Hypothalamus (tissue), 51 donors: ENCODE results near the gene PLEKHG3.

Experiments
- DNase-seq, 51 donors: peaks; one replicate each; lab custom pipeline; 2025; lab: John Stamatoyannopoulos, UW

Gene PLEKHG3

DNA sequence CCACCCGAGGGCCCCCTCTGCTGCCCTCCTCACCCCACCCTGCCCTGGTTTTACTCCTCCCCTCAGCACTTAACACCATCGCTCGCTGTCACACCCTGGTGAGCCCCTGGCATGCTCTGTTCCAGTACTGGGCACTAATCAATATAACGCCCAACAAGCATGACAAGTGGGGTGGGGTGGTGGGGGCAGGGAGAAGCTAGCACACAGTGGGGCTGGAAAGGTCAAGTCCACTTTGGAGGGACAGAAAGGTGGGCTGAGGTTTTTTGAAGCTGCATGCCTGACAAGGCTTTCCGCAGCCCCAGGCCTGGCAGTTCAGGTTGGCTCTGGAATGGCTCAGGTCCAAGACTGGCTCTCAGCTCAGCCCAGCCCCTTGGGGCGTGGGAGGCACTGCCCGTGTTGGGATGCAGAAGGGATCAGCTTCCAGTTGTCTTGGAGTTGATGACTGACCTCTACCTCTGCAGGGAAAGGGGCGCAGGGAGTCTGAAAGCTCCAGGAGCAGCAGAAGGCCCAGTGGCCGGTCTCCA, 34.1 kb downstream of the PLEKHG3 start:
- no peak for DNase-seq

DNA sequence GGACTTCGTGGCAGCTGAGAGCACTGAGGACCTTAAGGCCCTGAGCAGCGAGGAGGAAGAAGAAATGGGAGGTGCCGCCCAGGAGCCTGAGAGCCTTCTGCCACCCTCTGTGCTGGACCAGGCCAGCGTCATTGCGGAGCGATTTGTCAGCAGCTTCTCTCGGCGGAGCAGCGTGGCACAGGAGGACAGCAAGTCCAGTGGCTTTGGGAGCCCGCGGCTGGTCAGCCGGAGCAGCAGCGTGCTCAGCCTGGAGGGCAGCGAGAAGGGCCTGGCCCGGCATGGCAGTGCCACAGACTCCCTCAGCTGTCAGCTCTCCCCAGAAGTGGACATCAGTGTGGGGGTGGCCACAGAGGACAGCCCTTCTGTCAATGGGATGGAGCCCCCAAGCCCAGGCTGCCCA, 37.0 kb downstream of the PLEKHG3 start:
- DNase-seq: no peak

DNA sequence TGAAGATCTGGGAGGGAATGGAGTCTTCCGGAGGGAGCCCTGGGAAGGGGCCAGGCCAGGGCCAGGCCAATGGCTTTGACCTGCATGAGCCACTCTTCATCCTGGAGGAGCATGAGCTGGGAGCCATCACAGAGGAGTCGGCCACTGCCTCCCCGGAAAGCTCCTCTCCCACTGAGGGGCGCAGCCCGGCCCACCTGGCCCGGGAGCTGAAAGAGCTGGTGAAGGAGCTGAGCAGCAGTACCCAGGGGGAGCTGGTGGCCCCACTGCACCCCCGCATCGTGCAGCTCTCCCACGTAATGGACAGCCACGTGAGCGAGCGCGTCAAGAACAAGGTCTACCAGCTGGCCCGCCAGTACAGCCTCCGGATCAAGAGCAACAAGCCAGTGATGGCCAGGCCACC, 37.7 kb downstream of the PLEKHG3 start:
- no peak for DNase-seq

GRCh38 chr14:64743061-64743460, 38.8 kb downstream of the PLEKHG3 start:
- no peak for DNase-seq

DNA sequence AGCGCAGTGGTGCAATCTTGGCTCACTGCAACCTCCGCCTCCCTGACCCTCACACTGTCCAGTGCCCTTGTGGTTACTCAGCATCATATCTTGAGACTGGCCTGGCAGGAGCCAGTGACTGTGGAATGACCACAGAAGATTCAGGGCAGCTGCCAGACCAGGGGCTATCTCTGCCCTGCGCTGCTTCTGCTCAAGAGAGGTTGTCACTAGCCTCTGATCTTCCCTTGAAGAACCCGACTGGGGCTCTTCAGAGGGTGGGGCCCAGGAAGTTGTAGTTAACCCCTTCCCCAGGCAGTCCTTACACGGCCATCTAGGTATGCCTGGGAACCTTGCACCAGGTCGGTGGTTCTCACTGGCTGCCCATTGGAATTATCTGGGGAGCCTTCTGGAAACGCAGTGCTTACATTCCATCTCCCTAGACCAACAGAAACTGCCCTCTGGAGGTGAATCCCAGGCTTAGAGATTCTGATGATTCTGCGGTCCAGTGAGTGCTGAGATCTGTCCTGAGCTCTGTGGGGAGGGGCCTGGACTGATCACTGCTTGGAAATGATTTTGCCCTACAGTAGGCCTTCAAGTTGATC, 41.4 kb downstream of the PLEKHG3 start:
- peak in 8 of 51 donors; percentile 17 to 48 (median 29) for DNase-seq

- peak in 6 of 51 donors; percentile 12 to 47 (median 36) for DNase-seq
Observed at GRCh38 chr14:64746298-64747250, 42.4 kb downstream of the PLEKHG3 start.

DNA sequence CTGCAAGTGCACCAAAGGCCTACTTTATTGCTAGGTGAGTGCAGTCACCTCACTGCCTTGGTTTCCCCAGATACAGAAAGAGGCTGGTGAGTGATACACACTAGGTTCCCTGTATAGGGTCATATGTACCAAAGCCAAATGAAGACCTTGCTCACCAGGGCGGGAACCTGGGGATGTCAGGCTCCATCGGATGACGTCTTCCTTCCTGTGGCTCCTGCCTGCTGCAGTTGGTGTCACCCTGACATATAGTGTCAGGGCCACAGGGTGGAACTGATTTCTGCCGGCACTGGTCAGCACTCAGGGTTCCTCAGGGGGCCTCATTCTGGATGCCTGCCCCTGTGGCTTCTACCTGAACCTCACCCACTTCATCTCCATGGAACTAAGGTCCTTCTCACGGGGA, 43.1 kb downstream of the PLEKHG3 start:
- no peak for DNase-seq

DNA sequence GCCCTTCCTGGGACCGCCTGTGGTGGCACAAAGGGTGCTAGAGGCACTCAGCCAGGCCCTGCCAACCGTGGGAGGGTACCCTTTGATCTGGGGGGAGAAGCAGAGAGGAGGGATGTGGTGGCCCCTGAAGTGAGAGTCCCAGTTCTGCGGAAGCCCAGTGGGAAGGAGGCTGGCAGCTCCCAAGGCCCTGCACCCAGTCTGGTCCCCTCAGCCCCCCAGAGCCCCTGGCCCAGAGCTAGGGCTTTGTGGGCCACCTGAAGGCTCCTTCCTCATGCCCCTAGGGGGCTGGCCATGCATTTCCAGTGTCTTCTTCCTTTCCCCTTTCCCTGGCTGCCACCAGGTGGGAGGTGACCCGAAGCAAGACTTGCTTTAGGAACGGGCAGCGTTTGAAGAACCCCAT, 44.3 kb downstream of the PLEKHG3 start:
- no peak for DNase-seq

- DNase-seq: no peak
Observed at GRCh38 chr14:64748995-64749714, 44.9 kb downstream of the PLEKHG3 start.

DNA sequence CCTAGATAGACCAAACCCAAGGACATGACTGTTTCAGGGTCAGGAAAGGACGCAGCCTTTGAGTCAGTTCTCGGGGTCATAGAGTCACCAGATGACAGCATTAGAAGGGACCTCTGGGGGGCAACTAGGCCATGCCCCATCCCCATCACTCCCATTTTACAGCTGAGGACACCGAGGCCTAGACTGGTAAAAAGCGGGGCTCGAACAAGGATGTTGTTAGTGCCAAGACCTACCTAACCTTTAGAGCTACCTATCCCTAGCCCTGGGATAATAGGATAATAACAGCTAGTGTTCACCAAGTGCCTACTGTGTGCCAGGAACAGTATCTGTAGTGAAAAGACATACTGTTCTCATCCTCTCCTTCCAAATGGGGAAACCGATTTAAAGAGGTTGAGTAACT, 48.7 kb downstream of the PLEKHG3 start:
- no peak for DNase-seq

GRCh38 chr14:64753374-64753773, 49.1 kb downstream of the PLEKHG3 start:
- no peak for DNase-seq

DNA sequence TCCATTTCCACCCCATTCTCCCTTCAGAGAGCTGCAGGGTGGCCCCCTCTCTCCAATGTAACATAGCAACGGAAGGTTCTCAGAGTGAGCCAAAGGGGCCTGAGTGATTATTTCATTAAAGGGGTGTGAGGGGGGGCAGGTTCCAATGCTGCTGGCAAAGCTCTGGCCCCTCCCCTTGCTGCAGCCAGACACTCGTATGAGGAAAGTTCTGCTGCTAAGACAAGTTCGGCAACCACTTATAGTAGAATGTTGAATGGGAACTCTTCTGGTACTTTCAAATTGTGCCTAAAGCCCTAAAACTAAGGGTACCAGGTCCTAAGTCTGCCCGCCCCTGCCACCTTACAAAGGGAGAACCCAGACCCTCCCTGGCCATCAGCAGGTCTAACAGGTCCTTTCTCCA, 49.8 kb downstream of the PLEKHG3 start:
- DNase-seq: no peak

DNA sequence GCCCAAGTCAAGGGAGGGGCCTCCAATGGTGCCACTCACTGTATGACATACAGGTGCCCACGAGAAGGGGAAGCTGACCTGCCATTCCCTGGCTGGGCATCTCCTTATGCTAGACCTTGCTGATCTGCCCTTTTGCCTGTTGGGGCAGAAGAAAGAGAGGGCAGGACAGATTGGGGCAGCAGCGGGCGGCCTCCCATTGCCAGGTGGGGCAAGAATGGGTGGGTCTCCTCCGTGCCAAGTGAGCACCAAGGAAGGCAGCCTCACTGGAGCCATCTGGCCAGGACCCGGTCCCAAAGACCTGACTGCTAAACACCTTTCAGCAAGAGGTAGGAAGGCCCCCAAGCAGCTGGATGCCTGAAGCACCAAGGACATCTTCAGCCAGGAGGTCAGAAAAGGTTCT, 50.5 kb downstream of the PLEKHG3 start:
- DNase-seq: no peak

DNA sequence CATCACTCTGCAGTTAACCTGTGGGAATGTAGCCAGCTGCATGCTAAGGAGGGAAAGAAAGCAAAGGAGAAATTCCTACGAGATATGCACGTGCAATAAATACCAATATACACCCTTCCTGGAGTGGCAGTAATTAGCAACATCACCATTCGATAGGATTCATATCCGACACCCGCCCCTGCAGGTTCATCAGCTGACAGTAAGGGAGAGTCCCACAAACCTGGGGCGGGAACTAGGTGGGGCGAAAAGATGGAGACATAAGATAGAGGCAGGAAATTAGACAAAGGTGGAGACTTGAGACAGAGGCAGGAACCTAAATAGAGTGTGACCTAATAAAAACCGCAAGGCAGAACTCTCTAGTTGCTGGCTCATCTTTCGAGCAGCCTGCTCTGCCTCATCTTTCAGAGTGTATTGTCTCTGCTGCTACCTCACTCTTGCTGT, 51.6 kb downstream of the PLEKHG3 start:
- no peak for DNase-seq

- no peak for DNase-seq
Observed at GRCh38 chr14:64756712-64757111, 52.5 kb downstream of the PLEKHG3 start.

DNA sequence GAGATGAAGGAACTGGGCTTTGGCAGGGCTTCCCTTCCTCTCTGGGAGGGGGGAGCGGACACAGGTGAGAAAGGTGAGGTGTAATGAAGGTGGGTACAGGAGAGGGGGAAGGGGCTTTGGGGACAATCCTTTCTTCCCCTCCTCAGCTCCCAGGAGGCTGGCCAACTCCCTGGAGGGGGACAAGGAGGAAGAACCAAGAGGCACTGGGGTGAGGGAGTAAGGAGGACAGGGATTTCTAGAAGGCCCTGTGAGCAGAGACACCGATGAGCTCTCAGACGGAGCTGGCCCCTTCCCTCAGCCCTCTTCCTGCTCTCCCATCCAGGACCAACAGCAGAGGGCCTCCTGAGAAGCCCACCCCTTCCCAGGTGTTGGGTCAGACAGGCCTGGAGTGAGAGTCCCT, 53.4 kb downstream of the PLEKHG3 start:
- DNase-seq: no peak

- no peak for DNase-seq
Observed at GRCh38 chr14:64758025-64758521, 53.8 kb downstream of the PLEKHG3 start.

- no peak for DNase-seq
Observed at GRCh38 chr14:64758691-64759554, 54.7 kb downstream of the PLEKHG3 start.

DNA sequence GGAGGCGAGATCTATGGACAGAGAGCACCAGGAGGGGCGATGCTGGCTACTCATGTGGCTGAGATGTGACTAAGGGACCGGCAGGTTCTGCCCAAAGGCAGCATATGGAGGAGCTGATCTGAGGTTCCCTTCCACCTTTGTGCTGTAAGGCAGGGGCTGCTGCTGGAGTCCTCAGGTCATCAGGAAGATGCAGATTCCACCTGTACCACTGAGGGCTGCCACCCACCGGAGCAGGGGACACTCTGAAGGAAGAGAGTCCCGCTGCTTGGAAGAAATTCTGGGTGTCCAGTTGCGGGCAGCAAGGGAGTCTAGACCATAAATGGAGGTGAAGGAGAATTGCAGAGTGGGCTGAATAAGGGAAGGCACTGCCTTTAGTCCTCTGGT, 55.3 kb downstream of the PLEKHG3 start:
- no peak for DNase-seq

GRCh38 chr14:64760146-64760755, 56.0 kb downstream of the PLEKHG3 start:
- DNase-seq: peak in 16 of 51 donors; percentile 6 to 52 (median 24)
